H9 (cell line): ENCODE results near the gene BTBD6. TPM values are rescaled to one million over a fixed set of nuclear protein-coding genes. Genes with fewer than 3 reads are reported as not detected.

ENCODE experiments used
- DNase-seq: peaks from one replicate; pipeline ENCODE4 v3.0.0-alpha.2; 2017
- H2AFZ ChIP-seq: one replicate; pipeline ENCODE4 v1.6.1; 2013; ENCODE audit warnings: mild to moderate bottlenecking, low read length, control low read depth, moderate library complexity
- H2AK5ac ChIP-seq: 2 replicates; pipeline ENCODE4 v1.6.1; 2013; ENCODE audit warnings: low read length, control low read depth, mixed read lengths; ENCODE audit not compliant: insufficient read length
- H2BK120ac ChIP-seq: one replicate; pipeline ENCODE4 v1.6.1; 2013; ENCODE audit warnings: low read depth, mild to moderate bottlenecking, low read length, control low read depth, inconsistent platforms; ENCODE audit not compliant: poor library complexity, severe bottlenecking
- H2BK12ac ChIP-seq: 2 replicates; pipeline ENCODE4 v1.6.1; 2013; ENCODE audit warnings: low read length, control low read depth, mixed read lengths, low read depth; ENCODE audit not compliant: insufficient read length
- H2BK15ac ChIP-seq: 2 replicates; pipeline ENCODE4 v1.6.1; 2013; ENCODE audit warnings: low read depth, low read length, control low read depth
- H2BK20ac ChIP-seq: one replicate; pipeline ENCODE4 v1.6.1; 2013; ENCODE audit warnings: low read depth, mild to moderate bottlenecking, low read length, control low read depth, inconsistent platforms; ENCODE audit not compliant: poor library complexity, severe bottlenecking
- H2BK5ac ChIP-seq: 2 replicates; pipeline ENCODE4 v1.6.1; 2013; ENCODE audit warnings: low read length, control low read depth, mixed read lengths; ENCODE audit not compliant: insufficient read length
- H3K14ac ChIP-seq: 2 replicates; pipeline ENCODE4 v1.6.1; 2013; ENCODE audit warnings: low read length, control low read depth; ENCODE audit not compliant: insufficient read depth
- H3K18ac ChIP-seq: 2 replicates; pipeline ENCODE4 v1.6.1; 2013; ENCODE audit warnings: low read depth, mild to moderate bottlenecking, mixed read lengths, low read length, control low read depth; ENCODE audit not compliant: insufficient read length
- H3K23ac ChIP-seq: 2 replicates; pipeline ENCODE4 v1.6.1; 2013; ENCODE audit warnings: low read length, control low read depth, mixed read lengths, low read depth; ENCODE audit not compliant: insufficient read length
- H3K23me2 ChIP-seq: 2 replicates; pipeline ENCODE4 v1.6.1; 2013; ENCODE audit warnings: low read depth, mild to moderate bottlenecking, mixed read lengths, low read length, control low read depth; ENCODE audit not compliant: insufficient read length, poor library complexity, severe bottlenecking
- H3K27ac ChIP-seq: 2 replicates; pipeline ENCODE4 v1.5.1; 2013; ENCODE audit warnings: low read length, control low read depth, mixed read lengths, low read depth; ENCODE audit not compliant: insufficient read length
- H3K27me3 ChIP-seq: 2 replicates; pipeline ENCODE4 v1.6.1; 2013; ENCODE audit warnings: low read length, control low read depth, inconsistent platforms; ENCODE audit not compliant: insufficient read depth
- H3K4ac ChIP-seq: 2 replicates; pipeline ENCODE4 v1.6.1; 2013; ENCODE audit warnings: low read depth, mild to moderate bottlenecking, control low read depth, inconsistent platforms, low read length, moderate library complexity
- H3K4me1 ChIP-seq: 2 replicates; pipeline ENCODE4 v1.6.1; 2013; ENCODE audit warnings: low read length, control low read depth, inconsistent platforms; ENCODE audit not compliant: insufficient read depth
- H3K4me2 ChIP-seq: 2 replicates; pipeline ENCODE4 v1.6.1; 2013; ENCODE audit warnings: low read length, control low read depth, mixed read lengths; ENCODE audit not compliant: insufficient read length, insufficient read depth
- H3K56ac ChIP-seq: 2 replicates; pipeline ENCODE4 v1.6.1; 2013; ENCODE audit warnings: low read depth, mild to moderate bottlenecking, mixed read lengths, low read length, control low read depth; ENCODE audit not compliant: insufficient read length
- H3K79me1 ChIP-seq: 2 replicates; pipeline ENCODE4 v1.6.1; 2013; ENCODE audit warnings: low read depth, mild to moderate bottlenecking, moderate library complexity, low read length, control low read depth, inconsistent platforms; ENCODE audit not compliant: insufficient read depth, poor library complexity, severe bottlenecking
- H3K79me2 ChIP-seq: 2 replicates; pipeline ENCODE4 v1.6.1; 2013; ENCODE audit warnings: low read length, control low read depth, inconsistent platforms; ENCODE audit not compliant: insufficient read depth
- H3K9ac ChIP-seq: 2 replicates; pipeline ENCODE4 v1.6.1; 2013; ENCODE audit warnings: low read length, control low read depth, mixed read lengths; ENCODE audit not compliant: insufficient read length; ENCODE audit errors: extremely low read depth
- H3K9me3 ChIP-seq: one replicate; pipeline ENCODE4 v1.6.1; 2013; ENCODE audit warnings: low read depth, low read length, inconsistent platforms; ENCODE audit not compliant: control insufficient read depth
- H3T11ph ChIP-seq: one replicate; pipeline ENCODE4 v1.6.1; 2013; ENCODE audit warnings: mild to moderate bottlenecking, low read length, control low read depth, inconsistent platforms
- H4K20me1 ChIP-seq: one replicate; pipeline ENCODE4 v1.6.1; 2013; ENCODE audit not compliant: control insufficient read depth, insufficient read length, insufficient read depth
- H4K5ac ChIP-seq: 2 replicates; pipeline ENCODE4 v1.6.1; 2013; ENCODE audit warnings: low read depth, mild to moderate bottlenecking, mixed read lengths, low read length, control low read depth; ENCODE audit not compliant: insufficient read length
- H4K8ac ChIP-seq: replicated peaks from 2 replicates; pipeline ENCODE4 v1.6.1; 2013; ENCODE audit warnings: low read length, control low read depth, mixed read lengths, low read depth; ENCODE audit not compliant: insufficient read length
- H4K91ac ChIP-seq: 2 replicates; pipeline ENCODE4 v1.6.1; 2013; ENCODE audit warnings: low read depth, mild to moderate bottlenecking, moderate library complexity, mixed read lengths, low read length, control low read depth; ENCODE audit not compliant: insufficient read length
- H3K27ac Mint-ChIP-seq, 3 experiments: 2 replicates in 2 of 3; 3 replicates in 1 of 3; pipeline ENCODE4 v1.8.0; 2020 to 2021; ENCODE audit warnings: mixed read lengths in 3 of 3, mild to moderate bottlenecking in 1 of 3, moderate library complexity in 1 of 3
- H3K27me3 Mint-ChIP-seq: 2 replicates; pipeline ENCODE4 v1.8.0; 2021; ENCODE audit warnings: low read depth, mild to moderate bottlenecking, moderate library complexity, mixed read lengths
- H3K36me3 Mint-ChIP-seq, 3 experiments: 2 replicates in 2 of 3; 3 replicates in 1 of 3; pipeline ENCODE4 v1.8.0; 2020 to 2021; ENCODE audit warnings: low read depth in 3 of 3, mixed read lengths in 3 of 3; ENCODE audit not compliant: insufficient read depth in 1 of 3
- H3K4me1 Mint-ChIP-seq, 2 experiments: 2 replicates each; pipeline ENCODE4 v1.8.0; 2020; ENCODE audit warnings: mixed read lengths in 2 of 2
- H3K4me3 Mint-ChIP-seq, 2 experiments: 2 replicates in 1 of 2; 3 replicates in 1 of 2; pipeline ENCODE4 v1.8.0; 2020 to 2021; ENCODE audit warnings: mild to moderate bottlenecking in 2 of 2, mixed read lengths in 2 of 2, moderate library complexity in 1 of 2
- H3K9me3 Mint-ChIP-seq, 2 experiments: 2 replicates in 1 of 2; 3 replicates in 1 of 2; pipeline ENCODE4 v1.8.0; 2020; ENCODE audit warnings: mild to moderate bottlenecking in 2 of 2, mixed read lengths in 2 of 2, moderate library complexity in 1 of 2
- WGBS: extraction: QIAGEN DNeasy Blood & Tissue Kit; methylation state at CpG from one replicate; pipeline ENCODE4 v1.1.7; 2013; ENCODE audit warnings: missing lambda C conversion rate, low lambda C conversion rate, mixed read lengths; ENCODE audit not compliant: insufficient read length; ENCODE audit errors: extremely low coverage; 5-methylcytosine and 5-hydroxymethylcytosine counted together
- total RNA-seq: library from RNA; stranded (reverse); gene quantifications from 2 replicates; pipeline ENCODE4 v1.2.1, GENCODE V29; 2021
- TF ChIP-seq, protein P1 (sequence below): fragments of 200-600 bp; sonication (generic); conservative IDR thresholded peaks from 3 replicates; pipeline ENCODE4 v1.8.0; 2021; ENCODE audit warnings: antibody characterized with exemption, mild to moderate bottlenecking

Gene BTBD6
- total RNA-seq, 1 experiment from 2014 or later = 23.3 TPM

DNA sequence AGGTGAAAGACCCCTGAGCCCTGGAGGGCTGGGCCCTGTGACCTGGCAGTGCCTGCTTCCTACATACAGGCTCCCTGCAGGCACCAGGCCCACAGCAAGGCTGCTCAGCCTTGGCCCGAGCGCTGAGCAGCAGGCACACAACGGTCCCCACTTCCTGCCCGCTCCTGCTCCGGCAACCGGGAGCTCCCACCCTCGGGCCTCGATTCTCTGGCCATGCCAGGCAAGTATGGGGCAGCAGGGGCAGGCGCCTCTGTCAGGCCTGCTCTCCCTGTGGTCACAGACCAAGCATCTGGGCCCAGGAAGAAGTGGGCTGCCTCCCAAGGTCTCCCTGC, 36.6 kb upstream of the BTBD6 start:
- Histone ChIP-seq H3K4ac (no peak overlapping the region), H4K8ac (no peak overlapping the region), H2AK5ac (no peak overlapping the region), H4K5ac (no peak overlapping the region), H2BK20ac (no peak overlapping the region), H2BK120ac (no peak overlapping the region), H3K18ac (no peak overlapping the region), H4K20me1 (no peaks in the 10 kb centered on the region), H3K23ac (no peak overlapping the region), H3T11ph (no peak overlapping the region), H3K56ac (no peak overlapping the region), H3K9ac (no peak overlapping the region), H3K4me1 (no peaks in the 10 kb centered on the region), H3K27me3 (no peaks in the 10 kb centered on the region), H2BK12ac (no peak overlapping the region), H3K79me1 (no peaks in the 10 kb centered on the region), H2BK15ac (no peak overlapping the region), H3K79me2 (no peaks in the 10 kb centered on the region), H4K91ac (no peak overlapping the region), H3K14ac (no peak overlapping the region; the same call in 1 of the 2 replicates), H2AFZ (no peak overlapping the region), H3K27ac (no peak overlapping the region), H3K9me3 (no peaks in the 10 kb centered on the region), H3K23me2 (no peaks in the 10 kb centered on the region), H3K4me2 (no peak overlapping the region), H2BK5ac (no peak overlapping the region)
- Mint-ChIP-seq H3K9me3 (no peaks in the 10 kb centered on the region; a peak in 1 of 5 replicates), H3K27ac (no peak overlapping the region), H3K27me3 (no peaks in the 10 kb centered on the region; the same call in 1 of the 2 replicates), H3K4me3 (no peak overlapping the region), H3K4me1 (no peaks in the 10 kb centered on the region; a peak in 2 of 4 replicates), H3K36me3 (peaks cover 0 to 3% (median 0%) of the 10 kb centered on the region in 3 experiments; a peak in 5 of 7 replicates)
- no CpG with 5 or more reads among the region's 9 CpGs for WGBS
- DNase-seq = no peak
- TF ChIP-seq, protein P1, sequence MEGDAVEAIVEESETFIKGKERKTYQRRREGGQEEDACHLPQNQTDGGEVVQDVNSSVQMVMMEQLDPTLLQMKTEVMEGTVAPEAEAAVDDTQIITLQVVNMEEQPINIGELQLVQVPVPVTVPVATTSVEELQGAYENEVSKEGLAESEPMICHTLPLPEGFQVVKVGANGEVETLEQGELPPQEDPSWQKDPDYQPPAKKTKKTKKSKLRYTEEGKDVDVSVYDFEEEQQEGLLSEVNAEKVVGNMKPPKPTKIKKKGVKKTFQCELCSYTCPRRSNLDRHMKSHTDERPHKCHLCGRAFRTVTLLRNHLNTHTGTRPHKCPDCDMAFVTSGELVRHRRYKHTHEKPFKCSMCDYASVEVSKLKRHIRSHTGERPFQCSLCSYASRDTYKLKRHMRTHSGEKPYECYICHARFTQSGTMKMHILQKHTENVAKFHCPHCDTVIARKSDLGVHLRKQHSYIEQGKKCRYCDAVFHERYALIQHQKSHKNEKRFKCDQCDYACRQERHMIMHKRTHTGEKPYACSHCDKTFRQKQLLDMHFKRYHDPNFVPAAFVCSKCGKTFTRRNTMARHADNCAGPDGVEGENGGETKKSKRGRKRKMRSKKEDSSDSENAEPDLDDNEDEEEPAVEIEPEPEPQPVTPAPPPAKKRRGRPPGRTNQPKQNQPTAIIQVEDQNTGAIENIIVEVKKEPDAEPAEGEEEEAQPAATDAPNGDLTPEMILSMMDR = no peak
